Endothelial cell (in vitro differentiated cells): ENCODE results near the gene PLXDC1. TPM values are rescaled to one million over a fixed set of nuclear protein-coding genes. Genes with fewer than 3 reads are reported as not detected.
A peak's percentile ranks its signal among the peaks of the same experiment; 100 is the strongest.
"Not testable (repeated sequence)": the region's sequence is repeated elsewhere in the genome, so short reads cannot be mapped to it uniquely, and the experiment has no call there.

Experiments used
- DNase-seq: peaks from one replicate; pipeline ENCODE4 v3.0.0; 2021; ENCODE audit warnings: low spot score
- H3K27ac Mint-ChIP-seq: one replicate; pipeline ENCODE4 v1.8.0; 2021; ENCODE audit warnings: mixed read lengths, inconsistent platforms; ENCODE audit not compliant: unreplicated experiment
- H3K27me3 Mint-ChIP-seq: one replicate; pipeline ENCODE4 v1.8.0; 2021; ENCODE audit warnings: mild to moderate bottlenecking, moderate library complexity, mixed read lengths, inconsistent platforms; ENCODE audit not compliant: unreplicated experiment
- H3K36me3 Mint-ChIP-seq: one replicate; pipeline ENCODE4 v1.8.0; 2021; ENCODE audit warnings: mild to moderate bottlenecking, low read depth, mixed read lengths, inconsistent platforms; ENCODE audit not compliant: unreplicated experiment
- H3K4me1 Mint-ChIP-seq: one replicate; pipeline ENCODE4 v1.8.0; 2021; ENCODE audit warnings: mild to moderate bottlenecking, mixed read lengths, inconsistent platforms; ENCODE audit not compliant: unreplicated experiment
- H3K4me3 Mint-ChIP-seq: one replicate; pipeline ENCODE4 v1.8.0; 2021; ENCODE audit warnings: mild to moderate bottlenecking, mixed read lengths, inconsistent platforms; ENCODE audit not compliant: unreplicated experiment
- H3K9me3 Mint-ChIP-seq: one replicate; pipeline ENCODE4 v1.8.0; 2021; ENCODE audit warnings: mixed read lengths, inconsistent platforms; ENCODE audit not compliant: unreplicated experiment
- CTCF ChIP-seq: fragments of 200-600 bp; sonication (generic); IDR thresholded peaks from one replicate; pipeline ENCODE4 v1.5.0; 2021; ENCODE audit warnings: antibody characterized with exemption; ENCODE audit not compliant: unreplicated experiment
- total RNA-seq: library from RNA; stranded (reverse); fragmentation: NEBNext Ultra II Directional; extraction: Animal tissue kit (Norgen Biotek cat#: 25700); gene quantifications from one replicate; pipeline ENCODE4 v1.2.1, GENCODE V29; 2021; ENCODE audit not compliant: unreplicated experiment

PLXDC1 gene
- total RNA-seq, 1 donor from 2014 or later: 3.7 TPM

- Mint-ChIP-seq H3K4me1 (no peaks in the 10 kb centered on the region), H3K4me3 (no peak overlapping the region), H3K27ac (no peak overlapping the region), H3K27me3 (peaks cover 3% of the 10 kb centered on the region), H3K9me3 (peaks cover 6% of the 10 kb centered on the region), H3K36me3 (peaks cover 11% of the 10 kb centered on the region)
- DNase-seq: no peak
- no peak for TF ChIP-seq CTCF
These were observed 100.3 kb downstream of the PLXDC1 start for GRCh38 chr17:39051001-39051585.

GRCh38 chr17:39045948-39046679 lies 105.3 kb downstream of the PLXDC1 start:
- Mint-ChIP-seq H3K4me1 (no peaks in the 10 kb centered on the region), H3K36me3 (peaks cover 17% of the 10 kb centered on the region), H3K27me3 (peaks cover 2% of the 10 kb centered on the region), H3K4me3 (no peak overlapping the region), H3K27ac (peak overlapping the region; percentile 86), H3K9me3 (peaks cover 6% of the 10 kb centered on the region)
- no peak for TF ChIP-seq CTCF
- DNase-seq: no peak

GRCh38 chr17:39036009-39036408 lies 115.4 kb downstream of the PLXDC1 start:
- peaks cover 12% of the 10 kb centered on the region for H3K4me1 Mint-ChIP-seq
- H3K36me3 Mint-ChIP-seq: no peaks in the 10 kb centered on the region
- DNase-seq: no peak
- TF ChIP-seq CTCF: no peak
- H3K27ac Mint-ChIP-seq: no peak overlapping the region
- H3K9me3 Mint-ChIP-seq: no peaks in the 10 kb centered on the region
- H3K27me3 Mint-ChIP-seq: peaks cover 2% of the 10 kb centered on the region
- H3K4me3 Mint-ChIP-seq: no peak overlapping the region

GRCh38 chr17:39035578-39035977 lies 115.9 kb downstream of the PLXDC1 start:
- H3K4me1 Mint-ChIP-seq: peaks cover 12% of the 10 kb centered on the region
- not testable (repeated sequence) for H3K9me3 Mint-ChIP-seq, H3K27ac Mint-ChIP-seq

GRCh38 chr17:39028690-39029089 lies 122.7 kb downstream of the PLXDC1 start:
- Mint-ChIP-seq H3K4me3 (no peak overlapping the region), H3K9me3 (no peaks in the 10 kb centered on the region), H3K27me3 (peaks cover 2% of the 10 kb centered on the region), H3K4me1 (peaks cover 5% of the 10 kb centered on the region), H3K36me3 (no peaks in the 10 kb centered on the region), H3K27ac (no peak overlapping the region)
- no peak for DNase-seq
- no peak for TF ChIP-seq CTCF

More at GRCh38 chr17:39035578-39035977, 115.9 kb downstream of the PLXDC1 start:
- not testable (repeated sequence) for H3K27me3 Mint-ChIP-seq, H3K4me3 Mint-ChIP-seq, DNase-seq, H3K36me3 Mint-ChIP-seq
